ENCODE data around the gene TUBGCP2. TPM values are rescaled to one million over a fixed set of nuclear protein-coding genes. Genes with fewer than 3 reads are reported as not detected.
A peak's percentile ranks its signal among the peaks of the same experiment; 100 is the strongest.

The TUBGCP2 gene
- total and polyA plus RNA-seq, 9 of the 15 experiments (the other 6 are each of a cell fraction or from before 2014, with no cell fraction given): 4.3 to 56.6 (median 28.4) TPM

DNA sequence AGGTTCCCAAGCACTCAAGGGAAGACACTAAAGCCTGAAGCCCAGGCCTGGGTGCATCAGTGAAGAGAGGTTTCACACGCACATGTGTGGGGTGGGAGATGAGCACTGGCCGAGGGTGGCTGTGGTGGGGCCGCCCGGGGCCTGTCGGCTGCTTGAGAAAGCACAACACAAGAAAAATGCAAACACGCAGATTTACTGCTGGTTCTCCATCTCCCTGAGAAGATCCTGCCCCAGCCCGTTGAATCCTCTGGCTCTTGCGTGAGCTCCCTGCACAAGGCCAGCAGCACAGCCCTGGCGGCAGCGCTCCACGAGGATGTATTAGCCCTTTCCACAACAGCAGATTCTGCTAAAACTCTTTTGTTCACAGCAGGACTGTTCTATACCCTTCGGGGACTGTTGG, 6.2 kb upstream of the TUBGCP2 start:
- H3K27ac ChIP-seq (ENCODE audit: extremely low read depth, low read depth, low read length): no peak overlapping the region
- H3K4me3 ChIP-seq: no peak overlapping the region
- TF ChIP-seq SMC3 (conservative IDR thresholded peaks at IDR 0.05; ENCODE audit: insufficient read depth, low read depth, low read length): no peak
- no peak for TF ChIP-seq SIX5 (IDR thresholded peaks at IDR 0.05; ENCODE audit: borderline replicate concordance in 1 of 2, insufficient read depth in 1 of 2, low read depth in 1 of 2, low read length in 2 of 2)
- TF ChIP-seq ZNF561 (CRISPR knock-in tag; conservative IDR thresholded peaks at IDR 0.05): no peak
- TF ChIP-seq GABPB1 (CRISPR knock-in tag; IDR thresholded peaks at IDR 0.05): no peak
- no peak for TF ChIP-seq TEAD1 (CRISPR knock-in tag; IDR thresholded peaks at IDR 0.05)
- TF ChIP-seq, protein P1, sequence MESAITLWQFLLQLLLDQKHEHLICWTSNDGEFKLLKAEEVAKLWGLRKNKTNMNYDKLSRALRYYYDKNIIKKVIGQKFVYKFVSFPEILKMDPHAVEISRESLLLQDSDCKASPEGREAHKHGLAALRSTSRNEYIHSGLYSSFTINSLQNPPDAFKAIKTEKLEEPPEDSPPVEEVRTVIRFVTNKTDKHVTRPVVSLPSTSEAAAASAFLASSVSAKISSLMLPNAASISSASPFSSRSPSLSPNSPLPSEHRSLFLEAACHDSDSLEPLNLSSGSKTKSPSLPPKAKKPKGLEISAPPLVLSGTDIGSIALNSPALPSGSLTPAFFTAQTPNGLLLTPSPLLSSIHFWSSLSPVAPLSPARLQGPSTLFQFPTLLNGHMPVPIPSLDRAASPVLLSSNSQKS (CRISPR knock-in tag; IDR thresholded peaks at IDR 0.05): no peak
- TF ChIP-seq, protein P2, sequence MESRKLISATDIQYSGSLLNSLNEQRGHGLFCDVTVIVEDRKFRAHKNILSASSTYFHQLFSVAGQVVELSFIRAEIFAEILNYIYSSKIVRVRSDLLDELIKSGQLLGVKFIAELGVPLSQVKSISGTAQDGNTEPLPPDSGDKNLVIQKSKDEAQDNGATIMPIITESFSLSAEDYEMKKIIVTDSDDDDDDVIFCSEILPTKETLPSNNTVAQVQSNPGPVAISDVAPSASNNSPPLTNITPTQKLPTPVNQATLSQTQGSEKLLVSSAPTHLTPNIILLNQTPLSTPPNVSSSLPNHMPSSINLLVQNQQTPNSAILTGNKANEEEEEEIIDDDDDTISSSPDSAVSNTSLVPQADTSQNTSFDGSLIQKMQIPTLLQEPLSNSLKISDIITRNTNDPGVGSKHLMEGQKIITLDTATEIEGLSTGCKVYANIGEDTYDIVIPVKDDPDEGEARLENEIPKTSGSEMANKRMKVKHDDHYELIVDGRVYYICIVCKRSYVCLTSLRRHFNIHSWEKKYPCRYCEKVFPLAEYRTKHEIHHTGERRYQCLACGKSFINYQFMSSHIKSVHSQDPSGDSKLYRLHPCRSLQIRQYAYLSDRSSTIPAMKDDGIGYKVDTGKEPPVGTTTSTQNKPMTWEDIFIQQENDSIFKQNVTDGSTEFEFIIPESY (CRISPR knock-in tag; IDR thresholded peaks at IDR 0.05): no peak
- no peak for TF ChIP-seq RUNX1 (IDR thresholded peaks at IDR 0.05; ENCODE audit: low read depth)
- TF ChIP-seq NR4A1 (CRISPR knock-in tag; IDR thresholded peaks at IDR 0.05): no peak
- TF ChIP-seq NR4A1 (tag; IDR thresholded peaks at IDR 0.05): no peak
- no peak for TF ChIP-seq C11orf30 (IDR thresholded peaks at IDR 0.05; ENCODE audit: low read depth)
- CTCF ChIA-PET (ENCODE audit: low intra/inter-chr PET ratio): interaction anchor here (0.6 kb wide), 1 partner anchor 15 kb away, joined by 4 read pairs; no protein-coding TSS in a partner anchor
- peak overlapping the region in 1 of 2 experiments; percentile 45; a peak in 2 of 4 replicates for H3K9ac ChIP-seq (ENCODE audit: insufficient read depth in 1 of 2, low read depth in 2 of 2, low read length in 2 of 2)
- H2AFZ ChIP-seq (ENCODE audit: low read depth, low read length): no peak overlapping the region; the same call in 1 of the 2 replicates
- BruUV-seq (replicated peaks): no TSS peak
- WGBS (ENCODE audit: insufficient coverage, low coverage, missing lambda C conversion rate): 74% methylated on average over 9 of the region's 12 CpGs
- H3K27me3 ChIP-seq (ENCODE audit: control insufficient read depth in 2 of 2, insufficient read depth in 2 of 2, low read length in 2 of 2): no peaks in the 10 kb centered on the region
- H3K79me2 ChIP-seq (ENCODE audit: control insufficient read depth, insufficient read depth, low read length): no peaks in the 10 kb centered on the region
- FAIRE-seq (no peak), ATAC-seq (no peak), DNase-seq (ENCODE audit: extremely low read depth in 1 of 4, low spot score in 3 of 4) (no peak)
- H3K36me3 ChIP-seq (ENCODE audit: control insufficient read depth, insufficient read depth, low read length): peaks cover 33% of the 10 kb centered on the region; the same call in 2 of the 3 replicates
- POLR2A ChIA-PET: interaction anchor here (0.5 to 1.0 kb wide), 2 partner anchors 9 to 123 kb away, joined by 3 to 4 read pairs; no protein-coding TSS in a partner anchor
- H4K20me1 ChIP-seq (replicated peaks; ENCODE audit: control insufficient read depth, insufficient read depth, low read length): no peaks in the 10 kb centered on the region
- H3K9me1 ChIP-seq (ENCODE audit: control insufficient read depth, insufficient read depth, low read length): no peaks in the 10 kb centered on the region
- no peaks in the 10 kb centered on the region for H3K9me3 ChIP-seq (replicated peaks; ENCODE audit: control insufficient read depth, insufficient read depth, low read depth, low read length)
- in situ Hi-C loops (cut with MboI): no loop called here
- H3K4me1 ChIP-seq (replicated peaks in 1 of 2; ENCODE audit: control insufficient read depth in 2 of 2, insufficient read depth in 2 of 2, low read length in 2 of 2): peaks cover 0 to 38% of the 10 kb centered on the region in 2 experiments; a peak in 4 of 5 replicates
- H3K4me2 ChIP-seq (ENCODE audit: insufficient read depth, low read length): no peak overlapping the region; the same call in 1 of the 2 replicates
- intact Hi-C loops (cut with micrococcal nuclease): no loop called here
